GM19397 (cell line): ENCODE results near the gene MROH8.
A peak's percentile ranks its signal among the peaks of the same experiment; 100 is the strongest.

Experiments
- ATAC-seq: cut with Tn5 transposase; IDR thresholded peaks from one replicate; pipeline ENCODE4 v1.9.1; 2021; ENCODE audit warnings: mild to moderate bottlenecking, moderate library complexity; ENCODE audit not compliant: unreplicated experiment

MROH8 gene

DNA sequence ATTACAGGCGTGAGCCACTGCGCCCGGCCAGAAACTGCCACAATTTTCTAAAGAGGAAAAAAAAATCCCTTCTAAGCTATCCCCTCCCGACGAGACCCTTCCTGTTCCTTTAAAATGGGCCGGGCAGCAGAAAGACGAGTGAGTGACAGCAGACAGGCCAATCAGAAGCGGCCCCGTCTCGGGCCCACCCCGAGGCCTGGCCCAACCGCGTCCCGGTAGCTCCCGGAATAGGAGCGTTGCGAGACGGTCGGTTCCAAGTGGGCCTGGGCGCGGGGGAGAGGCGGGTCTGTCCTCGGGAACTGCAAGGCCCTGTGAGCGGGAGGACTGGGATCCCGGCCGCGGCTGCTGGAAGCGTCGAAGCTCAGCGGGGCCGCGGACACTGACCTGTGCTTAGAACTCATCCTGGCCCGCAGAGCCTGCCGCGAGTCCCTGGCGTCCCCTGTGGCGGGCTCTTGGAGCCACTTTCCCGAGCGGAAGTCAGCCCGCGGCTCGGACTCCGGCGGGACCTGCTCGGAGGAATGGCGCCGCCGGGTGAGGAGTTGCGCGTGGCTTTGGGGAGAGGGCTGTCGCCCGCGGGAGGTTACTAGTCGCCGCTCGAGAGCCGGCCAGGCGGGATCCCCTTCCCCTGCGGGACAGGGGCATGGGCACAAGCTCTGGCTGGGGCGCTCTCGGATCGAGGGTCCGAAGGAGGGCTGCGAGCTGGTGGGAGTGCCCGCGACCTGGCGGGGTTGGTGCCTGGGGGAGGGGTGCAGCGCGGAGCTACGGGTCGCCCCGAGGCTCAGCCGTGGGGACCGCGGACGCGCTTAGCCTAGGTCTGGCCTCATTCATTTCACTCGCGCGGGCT, at the start of gene MROH8, which contains the start of gene RPN2:
Gene MROH8 (minus strand): TSS at position 710 of the 844 bp plus-strand sequence.
Gene RPN2 (plus strand): TSS at position 492 of the 844 bp plus-strand sequence. CDS start 27 bp downstream, at position 519.
- ATAC-seq: peak; percentile 94

DNA sequence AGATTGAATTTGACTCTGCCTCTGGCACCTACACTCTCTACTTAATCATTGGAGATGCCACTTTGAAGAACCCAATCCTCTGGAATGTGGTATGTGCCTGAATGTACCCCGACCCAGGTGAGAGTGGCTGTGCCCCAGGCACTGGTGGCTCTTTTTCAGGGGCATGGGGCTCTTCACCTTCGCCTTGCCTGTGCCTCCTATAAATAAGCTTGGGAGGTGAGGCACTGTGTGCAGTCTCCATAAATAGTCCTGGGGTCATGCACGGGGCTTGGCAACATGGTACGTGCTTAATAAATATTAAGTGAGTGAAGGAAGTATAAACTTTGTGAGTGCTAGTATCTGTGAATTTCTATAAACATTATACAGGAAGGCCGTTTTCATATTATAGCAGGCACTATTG, 49.3 kb upstream of the MROH8 start:
- no peak for ATAC-seq

DNA sequence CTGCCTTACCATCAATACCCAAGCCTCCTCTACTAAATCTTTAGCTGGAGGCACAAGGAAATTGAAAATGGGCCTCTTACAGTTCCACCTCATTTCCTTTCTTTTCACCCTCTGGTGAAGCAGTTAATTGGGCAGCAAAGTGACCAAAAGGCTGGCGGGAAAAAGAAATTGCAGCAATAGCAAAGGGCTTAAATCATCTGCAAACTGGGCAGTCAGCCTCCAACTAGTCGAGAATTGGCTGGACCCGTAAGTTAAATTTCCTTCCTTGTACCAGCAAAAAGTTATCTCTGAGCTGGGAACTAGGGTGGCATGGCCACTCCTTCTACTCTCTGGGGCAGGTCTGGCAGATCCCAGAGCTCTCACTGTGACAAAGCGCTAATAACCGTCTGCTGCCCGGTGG, 48.7 kb upstream of the MROH8 start:
- no peak for ATAC-seq

DNA sequence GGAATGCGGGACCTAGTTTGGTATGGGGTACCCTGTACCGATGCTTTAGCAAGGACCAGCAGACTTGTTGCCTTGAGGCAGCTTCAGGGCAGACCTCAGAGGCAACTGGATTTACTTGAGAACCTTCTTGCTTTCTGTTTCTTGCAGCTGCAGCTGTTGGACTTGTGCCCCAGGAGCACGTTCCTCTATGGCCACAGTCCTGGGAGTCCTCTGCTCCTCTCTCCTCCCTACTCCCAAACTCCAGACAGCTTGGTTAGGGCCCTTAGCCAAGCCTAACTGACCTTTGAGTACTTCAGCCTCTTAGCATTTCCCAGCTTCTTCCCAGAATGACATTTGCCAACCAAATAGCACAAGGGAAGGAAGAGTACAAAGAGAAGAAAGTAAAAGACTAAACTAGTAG, 47.5 kb upstream of the MROH8 start:
- ATAC-seq: no peak

DNA sequence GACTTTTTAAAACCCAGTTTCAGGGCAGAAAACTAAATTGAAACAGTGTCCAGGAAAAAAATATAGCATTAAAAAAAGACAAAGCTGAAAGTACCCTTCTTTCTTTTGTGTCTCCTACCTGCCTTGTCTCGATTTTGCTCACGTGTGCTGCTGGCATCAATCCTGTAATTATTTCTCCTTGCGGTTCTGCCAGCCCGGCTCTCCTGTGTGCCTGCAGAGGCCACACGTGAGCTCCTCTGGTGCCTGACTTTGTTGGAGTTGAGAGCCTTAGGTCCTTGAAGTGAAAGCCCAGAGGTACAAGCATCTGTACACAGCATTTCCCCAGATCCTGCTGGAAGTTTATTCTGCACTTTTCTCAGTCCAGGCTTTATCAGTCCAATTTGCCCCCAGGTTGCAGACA, 45.8 kb upstream of the MROH8 start:
- ATAC-seq: no peak

DNA sequence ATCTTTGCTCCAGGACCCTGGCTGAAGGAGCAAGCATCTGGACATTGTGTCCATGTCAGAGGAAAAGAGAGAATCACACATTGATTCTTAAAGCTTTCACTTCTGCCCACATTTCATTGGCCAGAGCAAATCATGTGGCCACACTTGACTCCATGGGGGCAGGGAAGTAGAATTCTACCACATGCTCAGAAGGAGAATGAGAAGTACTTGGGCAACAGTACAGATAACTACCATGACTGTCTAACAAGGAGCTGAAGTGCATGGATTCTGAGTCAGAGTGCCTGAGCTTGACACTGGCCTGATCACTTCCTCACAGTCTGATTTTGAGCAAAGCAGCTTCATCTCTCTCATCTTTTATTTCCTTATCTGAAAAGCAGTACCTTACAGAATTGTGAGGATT, 43.7 kb upstream of the MROH8 start:
- ATAC-seq: no peak

DNA sequence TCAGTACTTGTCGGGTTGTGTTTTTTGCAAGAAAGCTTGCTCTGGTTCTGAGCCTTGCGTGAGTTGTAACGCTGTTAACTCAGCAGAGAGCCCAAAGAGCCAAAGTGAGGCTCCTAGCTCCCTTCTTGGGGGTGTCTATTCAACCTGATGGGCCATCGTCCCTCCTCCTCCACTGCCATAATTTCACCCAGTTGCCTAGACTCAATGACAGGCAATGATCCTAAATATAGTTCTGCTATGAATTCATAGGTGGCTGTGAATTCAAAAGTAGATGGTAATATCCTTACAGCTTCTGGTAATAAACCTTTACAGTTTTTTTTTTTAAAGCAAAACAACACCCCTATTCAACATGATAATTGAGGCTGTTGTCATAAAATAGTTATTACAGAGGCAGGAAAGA, 42.7 kb upstream of the MROH8 start:
- no peak for ATAC-seq

DNA sequence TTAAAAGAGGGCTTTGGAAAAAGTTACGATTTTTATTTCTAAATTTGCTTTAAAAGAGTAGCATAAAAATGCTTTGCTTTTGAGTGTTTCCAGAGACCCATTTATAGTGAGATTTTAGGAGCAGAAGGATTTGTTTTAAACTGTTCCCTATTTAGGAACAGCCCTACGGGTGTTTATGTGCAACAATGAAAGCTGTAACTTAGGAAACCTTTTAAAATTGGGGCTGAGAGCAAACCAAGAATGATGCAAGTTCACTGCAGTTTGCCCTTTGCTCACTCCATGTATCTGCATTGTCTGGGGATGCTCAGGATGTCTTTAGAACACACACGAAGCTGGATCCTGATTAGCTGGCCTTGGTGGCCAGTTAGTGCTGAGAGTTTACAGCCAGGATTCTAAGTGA, 41.4 kb upstream of the MROH8 start:
- ATAC-seq: no peak

DNA sequence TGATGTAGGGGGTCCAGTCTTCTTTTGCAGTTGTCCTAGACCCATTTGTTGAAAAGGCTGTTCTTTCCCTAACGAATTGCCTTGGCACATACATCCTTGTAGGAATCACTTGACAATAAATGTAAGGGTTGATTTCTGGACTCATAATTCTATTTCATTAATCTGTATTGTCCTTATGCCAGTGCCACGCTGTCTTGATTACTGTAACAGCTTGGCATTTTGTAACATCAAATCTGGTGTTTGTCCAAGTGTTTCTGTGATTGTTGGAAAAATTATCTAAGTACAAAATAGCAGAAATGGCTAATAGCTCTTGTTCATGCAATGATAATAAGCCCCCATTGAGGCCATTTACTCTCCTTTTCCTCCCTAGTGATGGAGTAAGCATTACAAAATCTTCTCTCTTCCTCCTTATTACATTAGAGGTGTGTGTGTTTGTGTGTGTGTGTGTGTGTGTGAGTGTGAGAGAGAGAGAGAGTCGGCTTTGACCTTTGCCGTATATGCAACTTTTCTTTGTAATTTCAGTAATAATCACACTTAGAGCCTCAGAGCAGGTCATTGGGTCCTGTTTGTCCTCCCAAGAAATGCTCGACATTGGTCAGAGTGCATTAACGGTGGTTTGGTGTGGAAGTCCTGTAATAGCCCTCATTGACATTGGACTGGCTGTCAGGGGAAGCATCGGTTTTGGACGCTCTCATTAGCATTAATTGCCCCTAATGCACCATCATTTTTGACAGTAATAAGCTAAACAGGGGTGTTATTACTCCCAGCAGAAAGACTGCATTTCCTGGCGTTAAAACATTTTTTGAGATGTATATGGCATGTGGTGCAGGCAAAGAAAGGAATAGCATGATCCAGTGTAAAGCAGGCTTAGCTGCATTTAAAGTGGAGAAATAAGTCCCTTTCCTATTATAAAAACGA, 40.7 kb upstream of the MROH8 start:
- no peak for ATAC-seq

DNA sequence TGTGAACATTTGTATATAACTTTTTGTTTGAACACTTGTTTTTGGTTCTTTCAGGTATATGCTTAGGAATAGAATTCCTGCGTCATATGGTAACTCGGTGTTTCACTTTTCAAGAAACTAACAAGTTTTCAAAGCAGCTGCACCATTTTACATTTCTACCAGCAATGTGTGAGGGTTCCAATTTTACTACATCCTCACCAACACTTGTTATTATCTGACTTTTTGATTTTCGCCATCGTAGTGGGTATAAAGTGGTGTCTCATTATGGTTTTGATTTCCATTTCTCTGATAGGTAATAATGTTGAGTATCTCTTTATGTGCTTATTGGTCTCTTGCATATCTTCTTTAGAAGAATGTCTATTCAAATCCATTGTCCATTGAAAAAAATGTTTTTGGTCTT, 39.6 kb upstream of the MROH8 start:
- no peak for ATAC-seq

DNA sequence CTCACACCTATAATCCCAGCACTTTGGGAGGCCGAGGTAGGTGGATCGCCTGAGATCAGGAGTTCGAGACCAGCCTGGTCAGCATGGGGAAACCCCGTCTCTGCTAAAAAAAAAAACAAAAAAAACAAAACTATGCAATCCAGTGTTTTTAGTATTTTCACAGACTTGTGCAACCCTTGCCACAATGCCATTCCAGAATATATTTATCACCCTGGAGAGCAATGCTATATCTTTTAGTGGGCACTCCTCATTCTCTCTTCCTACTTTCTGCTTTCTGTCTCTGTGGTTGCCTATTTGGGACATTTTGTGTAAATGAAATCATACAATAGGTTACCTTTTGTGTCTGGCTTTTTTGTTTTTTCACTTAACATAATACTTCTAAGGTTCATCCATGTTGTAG, 39.1 kb upstream of the MROH8 start:
- no peak for ATAC-seq

DNA sequence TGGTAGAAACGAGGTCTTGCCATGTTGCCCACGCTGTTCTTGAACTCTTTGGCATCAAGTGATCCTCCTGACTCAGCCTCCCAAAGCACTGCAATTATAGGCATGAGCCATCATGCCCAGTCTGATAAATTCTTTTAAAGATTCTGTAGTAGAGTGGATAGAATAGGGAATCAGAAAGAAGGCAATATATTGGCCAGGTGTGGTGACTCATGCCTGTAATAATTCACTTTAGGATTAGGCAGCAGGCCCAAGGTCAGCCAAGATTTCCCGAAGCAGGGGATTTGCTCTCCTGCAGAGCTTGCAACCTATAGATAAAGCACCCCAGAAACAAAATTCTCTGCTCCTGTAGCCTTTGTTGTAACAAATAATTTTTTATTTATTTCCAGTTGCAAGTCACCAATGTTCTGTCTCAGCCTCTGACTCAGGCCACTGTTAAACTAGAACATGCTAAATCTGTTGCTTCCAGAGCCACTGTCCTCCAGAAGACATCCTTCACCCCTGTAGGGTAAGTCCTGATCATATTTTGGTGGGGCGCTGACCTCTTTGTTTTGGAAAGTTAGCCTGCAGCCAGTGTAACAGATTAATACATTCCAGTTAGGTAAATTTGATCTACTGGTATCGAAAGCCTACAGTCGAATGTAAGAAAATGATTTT, 30.4 kb upstream of the MROH8 start:
- no peak for ATAC-seq

DNA sequence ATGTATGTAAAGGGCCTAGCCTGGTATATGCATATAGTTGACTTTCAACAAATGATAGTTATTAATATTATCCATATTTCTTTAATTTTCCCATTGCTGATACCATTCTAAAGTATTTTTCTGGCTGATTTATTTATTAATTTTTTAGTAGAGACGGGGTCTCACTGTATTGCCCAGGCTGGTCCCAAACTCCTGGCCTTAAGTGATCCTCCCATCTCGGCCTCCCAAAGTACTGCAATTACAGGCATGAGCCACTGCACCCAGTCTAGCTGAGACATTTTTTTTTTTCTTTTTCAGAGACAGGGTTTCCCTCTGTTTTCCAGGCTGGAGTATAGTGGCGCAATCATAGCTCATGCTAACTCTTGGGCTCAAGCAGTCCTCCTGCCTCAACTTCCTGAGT, 29.8 kb upstream of the MROH8 start:
- no peak for ATAC-seq

DNA sequence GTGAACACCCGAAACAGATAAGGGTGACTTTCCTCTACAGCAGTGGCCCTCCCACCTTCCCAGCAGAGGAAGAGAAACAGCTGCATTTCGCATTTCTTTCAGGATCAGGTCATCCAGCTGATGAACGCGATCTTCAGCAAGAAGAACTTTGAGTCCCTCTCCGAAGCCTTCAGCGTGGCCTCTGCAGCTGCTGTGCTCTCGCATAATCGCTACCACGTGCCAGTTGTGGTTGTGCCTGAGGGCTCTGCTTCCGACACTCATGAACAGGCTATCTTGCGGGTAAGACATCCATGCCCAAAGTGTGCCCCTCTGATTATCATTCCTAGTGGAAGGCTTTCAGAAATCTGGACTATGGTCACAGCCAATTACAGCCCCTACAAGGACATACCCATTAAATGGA, 27.8 kb upstream of the MROH8 start:
- ATAC-seq: no peak

DNA sequence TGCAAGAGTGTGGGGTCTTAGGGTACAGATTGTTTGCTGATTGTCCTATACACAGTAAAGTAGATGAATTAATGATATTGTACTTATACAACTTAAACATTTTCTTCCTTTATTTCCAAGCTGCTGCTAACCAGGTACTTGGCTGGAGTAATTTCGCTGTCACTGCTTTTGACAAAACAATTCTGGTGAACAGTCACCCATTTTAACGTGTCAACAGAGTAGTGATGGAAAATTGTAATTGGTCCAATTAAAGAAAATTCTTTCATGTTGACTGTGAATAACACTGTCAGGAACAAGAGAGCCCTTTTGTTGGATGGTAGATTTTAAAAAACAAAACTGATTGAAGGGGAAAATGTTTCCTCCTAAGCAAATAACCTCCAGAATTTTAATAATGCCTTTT, 26.4 kb upstream of the MROH8 start:
- no peak for ATAC-seq

DNA sequence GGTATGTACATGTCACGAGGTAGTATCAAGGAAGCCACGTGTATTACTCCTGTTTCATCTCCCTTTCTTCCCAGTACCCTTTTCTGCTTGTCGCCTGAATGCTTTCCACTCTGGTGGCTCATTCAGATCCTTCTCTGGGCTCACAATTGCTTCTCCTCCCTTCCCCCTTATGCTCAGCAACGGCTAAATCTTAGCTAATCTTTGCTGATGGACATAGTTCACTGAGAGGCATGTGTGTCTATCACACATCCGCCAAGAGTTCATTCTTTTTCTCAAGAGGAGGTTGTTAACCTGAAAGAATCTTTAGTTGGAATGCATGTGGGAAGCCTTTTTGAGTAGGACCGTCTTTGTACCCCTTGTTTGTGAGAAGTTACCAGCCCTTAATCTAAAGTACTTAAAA, 25.8 kb upstream of the MROH8 start:
- no peak for ATAC-seq

DNA sequence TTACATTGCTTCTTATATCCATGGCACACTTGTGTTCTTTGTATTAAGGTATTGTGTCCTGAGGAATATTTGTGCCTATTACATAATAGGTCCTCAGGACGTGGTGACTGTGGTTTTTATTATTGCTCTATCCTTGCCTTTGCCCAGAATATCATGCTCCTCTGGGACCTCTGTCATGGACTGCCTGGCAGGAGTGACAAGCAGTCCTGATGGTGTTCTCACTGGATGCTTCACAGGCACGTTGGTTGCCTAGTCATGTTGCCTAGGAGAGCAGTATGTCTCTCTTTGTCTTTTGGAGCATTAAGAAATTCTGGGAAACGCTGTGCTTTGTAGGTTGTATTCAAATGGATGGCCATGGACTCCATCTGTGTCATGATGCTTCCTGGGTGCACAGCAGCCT, 24.7 kb upstream of the MROH8 start:
- no peak for ATAC-seq

DNA sequence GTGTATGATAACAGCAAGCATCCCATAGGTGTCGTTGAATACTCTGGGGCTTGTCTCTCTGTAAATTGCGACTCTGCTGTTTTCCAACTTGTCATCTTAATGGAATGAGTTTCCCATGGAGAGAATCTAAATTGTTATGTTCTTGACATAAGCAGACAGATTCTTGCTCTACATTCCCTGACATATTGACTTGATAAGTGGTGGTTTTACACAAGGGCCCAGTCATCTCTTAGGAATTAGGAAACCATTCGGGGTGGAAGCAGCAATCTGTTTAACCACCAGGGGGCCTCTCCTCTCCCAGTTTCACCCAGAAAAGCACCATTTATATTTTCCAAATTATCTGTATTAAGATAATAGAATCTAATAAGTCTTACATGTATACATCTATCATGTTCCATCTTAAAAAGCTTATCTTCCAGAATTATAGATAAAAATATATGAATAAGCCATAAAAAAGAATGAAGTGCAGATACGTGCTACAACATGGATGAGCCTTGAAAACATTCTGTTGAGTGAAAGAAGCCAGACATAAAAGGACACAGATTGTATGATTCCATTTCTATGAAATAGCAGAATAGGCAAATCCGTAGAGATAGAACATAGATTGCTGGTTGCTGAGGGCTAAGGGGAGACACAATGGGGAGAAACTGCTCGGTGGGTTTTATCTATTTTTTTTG, 23.1 kb upstream of the MROH8 start:
- no peak for ATAC-seq

DNA sequence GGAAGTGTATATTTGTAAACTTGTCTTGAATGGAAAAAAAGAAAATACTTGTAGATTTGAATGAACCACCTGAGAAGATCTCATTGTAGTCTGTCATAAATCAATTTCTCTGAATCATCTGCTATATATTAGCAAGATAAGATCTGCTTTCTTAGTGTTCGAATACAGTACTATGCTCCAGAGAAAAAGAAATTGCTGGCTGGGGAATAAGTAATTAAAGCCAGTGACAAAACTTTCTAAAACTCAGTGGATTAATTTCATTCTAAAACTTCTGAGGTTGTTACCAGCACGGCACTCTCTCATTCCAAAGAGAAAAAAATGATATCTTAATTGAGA, 22.4 kb upstream of the MROH8 start:
- ATAC-seq: no peak

DNA sequence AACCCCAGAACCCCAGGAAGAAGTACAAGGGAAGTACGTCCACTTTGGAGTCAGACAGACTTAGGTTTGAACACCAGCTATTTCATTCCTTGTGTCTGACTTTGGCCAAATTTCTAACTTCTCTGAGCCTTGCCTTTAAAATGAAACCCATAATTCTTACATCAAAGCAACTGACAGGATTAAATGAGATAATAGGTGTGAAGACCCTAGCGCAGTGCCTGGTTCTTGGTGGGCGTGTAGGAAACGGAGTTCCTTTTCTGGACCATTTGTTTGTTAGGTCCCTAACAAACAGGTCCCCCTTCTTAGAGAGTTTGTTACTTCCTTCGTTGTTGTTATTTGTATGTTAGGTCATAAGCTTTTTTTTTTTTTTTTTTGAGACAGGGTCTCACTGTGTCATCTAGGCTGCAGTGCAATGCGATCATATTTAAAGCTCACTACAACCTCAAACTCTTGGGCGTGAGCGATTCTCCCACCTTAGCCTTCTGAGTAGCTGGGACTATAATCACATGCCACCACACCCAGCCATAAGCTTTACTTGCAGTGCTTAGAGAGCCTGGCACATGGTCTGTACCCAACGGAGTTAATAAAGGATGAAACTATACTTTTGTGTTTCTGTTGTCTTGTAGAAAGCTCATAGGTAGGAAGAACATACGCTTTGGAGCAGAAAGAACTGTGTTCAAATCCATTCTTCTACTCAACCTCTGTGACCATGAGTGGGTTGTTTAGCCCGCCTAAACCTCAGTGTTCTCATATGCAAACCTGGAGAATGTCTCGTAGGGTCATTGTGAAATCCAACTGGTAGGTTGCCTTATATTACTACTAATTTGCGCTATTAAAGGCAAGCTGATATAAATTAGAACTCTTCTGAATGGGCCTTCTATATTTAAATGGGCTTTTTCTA, 21.8 kb upstream of the MROH8 start:
- ATAC-seq: no peak
